Psoas muscle (tissue), 8 donors: Measurements from ENCODE around the gene SLC36A2. TPM values are rescaled to one million over a fixed set of nuclear protein-coding genes. Genes with fewer than 3 reads are reported as not detected.
A peak's percentile ranks its signal among the peaks of the same experiment; 100 is the strongest.

ENCODE experiments used
- ATAC-seq, 4 donors: fragments of 200-7000 bp; cut with Tn5 transposase; one replicate each; pipeline ENCODE4 v1.9.1; 2020; ENCODE audit warnings: moderate library complexity in 3 of 4, mild to moderate bottlenecking in 2 of 4
- DNase-seq, 2 donors: peaks; one replicate each; pipeline ENCODE4 v3.0.0-alpha.2; 2020
- H3K27ac ChIP-seq: fragments of 200-600 bp; one replicate; pipeline ENCODE4 v1.8.0; 2022
- H3K27me3 ChIP-seq, 3 donors: fragments of 200-600 bp in 1 of 3; one replicate each; pipeline versions ENCODE4 v1.6.1 to v1.8.0; 2013 to 2022; ENCODE audit warnings: low read length in 2 of 3, mild to moderate bottlenecking in 2 of 3, moderate library complexity in 1 of 3; ENCODE audit not compliant: insufficient read depth in 3 of 3
- H3K36me3 ChIP-seq, 2 donors: fragments of 200-600 bp in 1 of 2; one replicate each; pipeline versions ENCODE4 v1.6.1 to v1.8.0; 2013 to 2022; ENCODE audit warnings: low read depth in 1 of 2, mild to moderate bottlenecking in 1 of 2, moderate library complexity in 1 of 2; ENCODE audit not compliant: insufficient read depth in 1 of 2
- H3K4me1 ChIP-seq: fragments of 200-600 bp; one replicate; pipeline ENCODE4 v1.8.0; 2022
- H3K4me3 ChIP-seq: fragments of 200-600 bp; one replicate; pipeline ENCODE4 v1.8.0; 2022; ENCODE audit warnings: mild to moderate bottlenecking
- H3K9me3 ChIP-seq: fragments of 200-600 bp; one replicate; pipeline ENCODE4 v1.8.0; 2022
- WGBS, 3 donors: extraction: QIAGEN DNeasy Blood & Tissue Kit; methylation state at CpG; one replicate each; pipeline versions ENCODE4 v1.1.6 to v1.1.7; 2013; 5-methylcytosine and 5-hydroxymethylcytosine counted together
- intact Hi-C, 2 donors: fragments of 100-400 bp; cut with DNase I; formaldehyde crosslinking; loops; one replicate each; pipeline versions ENCODE4 v1.11.0 to v1.14.2; 2022
- polyA plus RNA-seq, 3 donors: library from polyadenylated mRNA; stranded (reverse); fragments of 200-250 nt; gene quantifications; one replicate each; pipeline ENCODE4 v1.2.3, GENCODE V29; 2013
- total RNA-seq, 4 donors: library from RNA; stranded (reverse); fragmentation: NEBNext Ultra II Directional in 2 of 4; extraction: Animal tissue kit (Norgen Biotek cat#: 25700) in 2 of 4; gene quantifications; one replicate each; pipeline versions ENCODE4 v1.2.1 to v1.2.4, GENCODE V29; 2021 to 2023
- TF ChIP-seq, protein P1 (sequence below): fragments of 200-600 bp; IDR thresholded peaks from one replicate; pipeline ENCODE4 v1.8.0; 2022; ENCODE audit warnings: antibody characterized with exemption
- donor health status: healthy with polysubstance abuse.
- donor health status: DM: no; HTN: no; CAD: no; lungs with moderate emphysema.
- donor health status: Bipolar disorder and iron deficiency.
- donor health status: healthy.
- donor health status: DM: yes; HTN: yes; CAD: no.
- donor health status: DM: no; HTN: no; CAD: no.
- donor health status: DM: no; HTN: no; CAD: no.
- donor health status: DM: yes; HTN: yes; CAD: no.

The SLC36A2 gene
- total and polyA plus RNA-seq, 7 donors: 2.7 to 37.4 (median 13.1) TPM

DNA sequence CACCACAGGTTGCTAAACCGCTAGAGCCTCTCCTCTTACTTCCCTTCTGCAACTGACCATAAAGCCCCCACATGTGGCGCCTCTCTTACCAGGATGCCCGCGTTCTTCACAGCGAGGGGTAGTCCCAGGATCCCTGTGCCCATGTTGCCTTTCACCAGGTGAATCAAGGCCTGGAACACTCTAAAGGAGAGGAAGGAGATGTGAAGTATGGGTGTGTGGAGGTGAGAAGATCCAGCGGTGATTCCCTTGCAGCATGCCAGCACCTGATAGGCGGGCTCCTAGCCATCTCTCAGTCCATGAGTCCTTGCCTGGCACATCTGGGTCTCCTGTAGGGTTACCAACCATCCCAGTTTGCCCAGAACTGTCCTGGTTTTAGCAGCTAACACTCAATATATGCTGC, 3.3 kb downstream of the SLC36A2 start:
- ATAC-seq (no peak), DNase-seq (no peak)
- Histone ChIP-seq H3K4me1 (peaks cover 24% of the 10 kb centered on the region), H3K27ac (peak overlapping the region; percentile 91), H3K4me3 (peak overlapping the region; percentile 69), H3K36me3 (peaks cover 0 to 45% of the 10 kb centered on the region in 2 donors), H3K27me3 (no peaks in the 10 kb centered on the region), H3K9me3 (no peaks in the 10 kb centered on the region)
- intact Hi-C loops: loop anchor here in 1 of 2 donors (10.0 kb wide), 1 partner anchor 91 kb away; no protein-coding TSS in a partner anchor
- TF ChIP-seq, protein P1, sequence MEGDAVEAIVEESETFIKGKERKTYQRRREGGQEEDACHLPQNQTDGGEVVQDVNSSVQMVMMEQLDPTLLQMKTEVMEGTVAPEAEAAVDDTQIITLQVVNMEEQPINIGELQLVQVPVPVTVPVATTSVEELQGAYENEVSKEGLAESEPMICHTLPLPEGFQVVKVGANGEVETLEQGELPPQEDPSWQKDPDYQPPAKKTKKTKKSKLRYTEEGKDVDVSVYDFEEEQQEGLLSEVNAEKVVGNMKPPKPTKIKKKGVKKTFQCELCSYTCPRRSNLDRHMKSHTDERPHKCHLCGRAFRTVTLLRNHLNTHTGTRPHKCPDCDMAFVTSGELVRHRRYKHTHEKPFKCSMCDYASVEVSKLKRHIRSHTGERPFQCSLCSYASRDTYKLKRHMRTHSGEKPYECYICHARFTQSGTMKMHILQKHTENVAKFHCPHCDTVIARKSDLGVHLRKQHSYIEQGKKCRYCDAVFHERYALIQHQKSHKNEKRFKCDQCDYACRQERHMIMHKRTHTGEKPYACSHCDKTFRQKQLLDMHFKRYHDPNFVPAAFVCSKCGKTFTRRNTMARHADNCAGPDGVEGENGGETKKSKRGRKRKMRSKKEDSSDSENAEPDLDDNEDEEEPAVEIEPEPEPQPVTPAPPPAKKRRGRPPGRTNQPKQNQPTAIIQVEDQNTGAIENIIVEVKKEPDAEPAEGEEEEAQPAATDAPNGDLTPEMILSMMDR: no peak
- 87 to 91% (median 89%) methylated on average over 7 of the region's 7 CpGs for WGBS, 3 donors

DNA sequence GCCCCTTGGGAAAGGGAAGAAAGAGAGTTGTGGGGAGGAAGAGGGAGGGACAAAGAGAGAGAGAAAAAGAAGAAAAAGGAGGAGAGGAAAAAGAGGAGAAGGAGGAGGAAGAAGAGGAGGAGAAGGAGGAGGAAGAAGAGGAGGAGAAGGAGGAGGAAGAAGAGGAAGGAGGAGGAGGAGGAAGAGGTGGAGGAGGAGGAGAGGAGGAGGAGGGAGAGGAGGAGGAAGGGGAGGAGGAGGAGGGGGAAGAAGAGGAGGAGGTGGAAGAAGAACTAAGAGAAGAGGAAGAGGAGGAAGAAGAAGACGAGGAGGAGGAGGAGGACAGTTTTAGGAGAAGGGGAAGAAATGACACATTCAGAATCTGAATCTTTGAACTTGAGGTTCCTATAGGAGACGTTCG, 7.4 kb downstream of the SLC36A2 start:
- 69 to 78% (median 75%) methylated on average over 3 of the region's 3 CpGs for WGBS, 3 donors

DNA sequence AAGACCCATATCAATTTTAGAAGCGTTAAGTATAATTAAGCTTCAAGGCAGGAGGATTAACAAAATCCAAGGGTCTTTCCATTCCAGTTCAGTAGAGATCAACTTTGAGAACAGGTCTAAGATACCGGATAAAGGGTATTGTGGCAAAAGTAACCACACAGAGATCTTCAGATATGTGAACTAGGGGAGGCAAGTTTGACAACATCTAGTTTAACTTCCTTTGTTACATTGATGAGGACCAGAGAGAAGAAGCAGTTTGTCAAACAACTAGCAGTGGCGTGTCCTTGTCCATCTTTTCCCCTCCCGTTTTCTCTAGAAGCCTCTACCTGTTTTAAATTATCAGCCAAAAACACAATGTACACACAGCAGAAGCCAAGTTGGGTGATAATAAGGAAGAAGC, 8.6 kb downstream of the SLC36A2 start:
- Histone ChIP-seq H3K9me3 (no peaks in the 10 kb centered on the region), H3K27ac (peak overlapping the region; percentile 10), H3K4me3 (no peak overlapping the region), H3K36me3 (peaks cover 0 to 90% of the 10 kb centered on the region in 2 donors), H3K27me3 (no peaks in the 10 kb centered on the region), H3K4me1 (no peaks in the 10 kb centered on the region)
- TF ChIP-seq, protein P1: no peak
- ATAC-seq (no peak), DNase-seq (no peak)
- intact Hi-C loops: no loop called here
- WGBS, 3 donors: 87 to 90% (median 89%) methylated on average over 4 of the region's 4 CpGs

More for the DNA sequence above, 7.4 kb downstream of the SLC36A2 start:
- Histone ChIP-seq H3K9me3 (no peaks in the 10 kb centered on the region), H3K27me3 (no peaks in the 10 kb centered on the region), H3K27ac (peak overlapping the region; percentile 8), H3K4me3 (no peak overlapping the region), H3K36me3 (peaks cover 0 to 81% of the 10 kb centered on the region in 2 donors), H3K4me1 (peaks cover 6% of the 10 kb centered on the region)
- DNase-seq (no peak), ATAC-seq (no peak)
- TF ChIP-seq, protein P1: no peak
- intact Hi-C loops: loop anchor here in 1 of 2 donors (10.0 kb wide), 1 partner anchor 95 kb away; no protein-coding TSS in a partner anchor

DNA sequence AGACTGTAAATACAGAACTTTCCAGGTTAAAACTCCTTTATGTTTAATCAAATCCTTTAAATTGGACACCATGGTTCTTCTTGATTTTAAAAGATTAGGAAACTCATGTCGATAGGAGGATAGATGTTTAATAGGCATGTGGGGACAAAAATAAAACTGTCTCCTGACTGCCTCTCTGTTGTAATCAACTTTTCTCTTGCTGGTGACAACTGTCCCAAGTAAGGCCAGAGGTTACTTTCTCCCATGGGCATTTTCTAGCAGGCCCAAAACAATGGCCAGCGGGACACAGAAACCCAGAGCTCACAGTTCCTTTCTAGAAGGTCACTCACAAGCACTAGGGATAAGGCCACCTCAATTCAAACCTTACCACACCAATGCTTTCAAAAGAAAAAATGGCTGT, 14.5 kb downstream of the SLC36A2 start:
- 34 to 59% (median 50%) methylated on average over 2 of the region's 2 CpGs for WGBS, 3 donors
- ATAC-seq: peak in 3 of 4 donors; percentile 57 to 77 (median 57)
- Histone ChIP-seq H3K27ac (peak overlapping the region; percentile 57), H3K36me3 (peaks cover 0 to 92% of the 10 kb centered on the region in 2 donors), H3K9me3 (no peaks in the 10 kb centered on the region), H3K4me3 (no peak overlapping the region), H3K27me3 (no peaks in the 10 kb centered on the region), H3K4me1 (no peaks in the 10 kb centered on the region)
- DNase-seq: no peak
- TF ChIP-seq, protein P1: no peak
- intact Hi-C loops: no loop called here

DNA sequence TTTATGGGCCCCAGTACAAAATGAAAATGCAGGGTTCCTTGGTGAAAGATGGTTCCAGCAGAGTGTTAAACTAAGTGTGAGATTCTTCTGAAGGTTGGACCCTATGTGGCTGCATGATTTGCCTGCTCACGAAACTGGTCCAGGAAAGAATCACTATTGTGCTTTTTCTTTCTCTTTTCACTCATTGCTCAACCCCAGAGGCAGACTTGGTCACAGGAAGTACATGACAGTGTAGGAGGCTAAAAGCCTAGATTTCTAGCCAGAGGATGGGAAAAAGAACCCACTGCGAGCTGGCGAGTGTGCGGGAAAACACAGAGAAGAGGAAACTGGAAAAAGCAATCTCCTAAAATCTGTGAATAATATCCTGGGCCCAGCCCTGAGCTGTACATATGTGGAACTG, 18.6 kb downstream of the SLC36A2 start:
- H3K4me1 ChIP-seq: no peaks in the 10 kb centered on the region
- 68 to 73% (median 69%) methylated on average over 4 of the region's 4 CpGs for WGBS, 3 donors
- TF ChIP-seq, protein P1: no peak
- no peak overlapping the region for H3K4me3 ChIP-seq
- ATAC-seq (no peak), DNase-seq (no peak)
- peaks cover 2 to 94% of the 10 kb centered on the region in 2 donors for H3K36me3 ChIP-seq
- no peak overlapping the region for H3K27ac ChIP-seq
- H3K27me3 ChIP-seq: no peaks in the 10 kb centered on the region
- no peaks in the 10 kb centered on the region for H3K9me3 ChIP-seq
- intact Hi-C loops: no loop called here
